ENCODE data around the gene KBTBD6. TPM values are rescaled to one million over a fixed set of nuclear protein-coding genes. Genes with fewer than 3 reads are reported as not detected.
A peak's percentile ranks its signal among the peaks of the same experiment; 100 is the strongest.
"Not testable (repeated sequence)": the region's sequence is repeated elsewhere in the genome, so short reads cannot be mapped to it uniquely, and the experiment has no call there.

Gene KBTBD6
- total and polyA plus RNA-seq, 10 of the 15 experiments (the other 5 are each of a cell fraction or from before 2014, with no cell fraction given), result 1.9 to 5.3 (median 3.8) TPM

- no peak overlapping the region for H2AFZ ChIP-seq (ENCODE audit: control insufficient read depth, low read depth, low read length)
- CTCF ChIA-PET, result interaction anchor here (0.6 kb wide), 1 partner anchor 117 kb away, joined by 3 read pairs; no protein-coding TSS in a partner anchor
- TF ChIP-seq POLR2AphosphoS5 (IDR thresholded peaks at IDR 0.05; ENCODE audit: low read length), result no peak
- no peak for TF ChIP-seq EZH2 (IDR thresholded peaks at IDR 0.05; ENCODE audit: borderline replicate concordance, control insufficient read depth, low read depth, low read length)
- no peaks in the 10 kb centered on the region for H3K9me3 ChIP-seq (replicated peaks; ENCODE audit: control insufficient read depth, insufficient read depth, low read length)
- 84% methylated on average over 6 of the region's 6 CpGs for WGBS (ENCODE audit: insufficient coverage, insufficient replicate concordance, low lambda C conversion rate, missing lambda C conversion rate)
- FAIRE-seq (no peak), ATAC-seq (no peak), DNase-seq (ENCODE audit: low read depth, low spot score) (no peak)
- peaks cover 35% of the 10 kb centered on the region for H3K79me2 ChIP-seq (ENCODE audit: control insufficient read depth, insufficient read depth, low read length)
- no peak overlapping the region for H3K9ac ChIP-seq (ENCODE audit: control insufficient read depth, insufficient read depth, low read length)
- in situ Hi-C loops (cut with MboI), result loop anchor here (5.0 kb wide), 1 partner anchor 58 kb away; the partner anchor contains the start of gene KBTBD7
- H3K4me2 ChIP-seq (ENCODE audit: control insufficient read depth, insufficient read depth), result peak overlapping the region; percentile 83
- H3K36me3 ChIP-seq (ENCODE audit: control insufficient read depth in 2 of 2, insufficient read depth in 2 of 2, low read length in 1 of 2), result no peaks in the 10 kb centered on the region
- peaks cover 11% of the 10 kb centered on the region for H3K4me1 ChIP-seq (ENCODE audit: control insufficient read depth, insufficient read depth, low read length)
- H4K20me1 ChIP-seq (ENCODE audit: control insufficient read depth, insufficient read depth), result no peaks in the 10 kb centered on the region
- RAD21 ChIA-PET (ENCODE audit: unreplicated experiment), result no interaction called here
- H3K4me3 ChIP-seq, result no peak overlapping the region
- SMC1A ChIA-PET (ENCODE audit: uncharacterized antibody, unreplicated experiment), result no interaction called here
- BruUV-seq (replicated peaks), result no TSS peak
- intact Hi-C loops (cut with micrococcal nuclease; ENCODE audit: unreplicated experiment), result loop anchor here (2.0 to 10.0 kb wide), 3 partner anchors 73 to 178 kb away; partner anchors contain the start of genes NAA16 and WBP4
- H3K27ac ChIP-seq (ENCODE audit: control insufficient read depth, insufficient read depth), result no peak overlapping the region
- no peaks in the 10 kb centered on the region for H3K27me3 ChIP-seq (replicated peaks in 1 of 2; ENCODE audit: control insufficient read depth in 2 of 2, insufficient read depth in 2 of 2, low read length in 1 of 2)
- POLR2A ChIA-PET, result no interaction called here
These were observed 1.3 kb upstream of the KBTBD6 start for GRCh38 chr13:41133951-41134350.

GRCh38 chr13:41131660-41132511 lies 716 bp downstream of the KBTBD6 start:
- DNase-seq (ENCODE audit: low read depth, low spot score); H3K9me3 ChIP-seq (replicated peaks; ENCODE audit: control insufficient read depth, insufficient read depth, low read length); H3K4me1 ChIP-seq (ENCODE audit: control insufficient read depth, insufficient read depth, low read length); H4K20me1 ChIP-seq (ENCODE audit: control insufficient read depth, insufficient read depth); H3K36me3 ChIP-seq (ENCODE audit: control insufficient read depth in 2 of 2, insufficient read depth in 2 of 2, low read length in 1 of 2); FAIRE-seq; RAD21 ChIA-PET (ENCODE audit: unreplicated experiment); H3K27me3 ChIP-seq (replicated peaks in 1 of 2; ENCODE audit: control insufficient read depth in 2 of 2, insufficient read depth in 2 of 2, low read length in 1 of 2): not testable (repeated sequence)
- WGBS (ENCODE audit: insufficient coverage, insufficient replicate concordance, low lambda C conversion rate, missing lambda C conversion rate), result 46% methylated on average over 46 of the region's 48 CpGs
- peak overlapping the region; percentile 74 for H3K4me3 ChIP-seq
- H3K79me2 ChIP-seq (ENCODE audit: control insufficient read depth, insufficient read depth, low read length), result peaks cover 37% of the 10 kb centered on the region
- peak overlapping the region; percentile 62 for H3K27ac ChIP-seq (ENCODE audit: control insufficient read depth, insufficient read depth)
- peak overlapping the region; percentile 94 for H2AFZ ChIP-seq (ENCODE audit: control insufficient read depth, low read depth, low read length)
- BruUV-seq (replicated peaks), result TSS peak; percentile 76
- peak overlapping the region; percentile 63 for H3K9ac ChIP-seq (ENCODE audit: control insufficient read depth, insufficient read depth, low read length)
- 0 out of 2 replicates have a peak, but pooled peaks have one; percentile 8 for TF ChIP-seq DPF2 (IDR thresholded peaks at IDR 0.05)
- TF ChIP-seq, protein P1, sequence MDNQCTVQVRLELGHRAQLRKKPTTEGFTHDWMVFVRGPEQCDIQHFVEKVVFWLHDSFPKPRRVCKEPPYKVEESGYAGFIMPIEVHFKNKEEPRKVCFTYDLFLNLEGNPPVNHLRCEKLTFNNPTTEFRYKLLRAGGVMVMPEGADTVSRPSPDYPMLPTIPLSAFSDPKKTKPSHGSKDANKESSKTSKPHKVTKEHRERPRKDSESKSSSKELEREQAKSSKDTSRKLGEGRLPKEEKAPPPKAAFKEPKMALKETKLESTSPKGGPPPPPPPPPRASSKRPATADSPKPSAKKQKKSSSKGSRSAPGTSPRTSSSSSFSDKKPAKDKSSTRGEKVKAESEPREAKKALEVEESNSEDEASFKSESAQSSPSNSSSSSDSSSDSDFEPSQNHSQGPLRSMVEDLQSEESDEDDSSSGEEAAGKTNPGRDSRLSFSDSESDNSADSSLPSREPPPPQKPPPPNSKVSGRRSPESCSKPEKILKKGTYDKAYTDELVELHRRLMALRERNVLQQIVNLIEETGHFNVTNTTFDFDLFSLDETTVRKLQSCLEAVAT (IDR thresholded peaks at IDR 0.05), result peak; percentile 75
- TF ChIP-seq, protein P2, sequence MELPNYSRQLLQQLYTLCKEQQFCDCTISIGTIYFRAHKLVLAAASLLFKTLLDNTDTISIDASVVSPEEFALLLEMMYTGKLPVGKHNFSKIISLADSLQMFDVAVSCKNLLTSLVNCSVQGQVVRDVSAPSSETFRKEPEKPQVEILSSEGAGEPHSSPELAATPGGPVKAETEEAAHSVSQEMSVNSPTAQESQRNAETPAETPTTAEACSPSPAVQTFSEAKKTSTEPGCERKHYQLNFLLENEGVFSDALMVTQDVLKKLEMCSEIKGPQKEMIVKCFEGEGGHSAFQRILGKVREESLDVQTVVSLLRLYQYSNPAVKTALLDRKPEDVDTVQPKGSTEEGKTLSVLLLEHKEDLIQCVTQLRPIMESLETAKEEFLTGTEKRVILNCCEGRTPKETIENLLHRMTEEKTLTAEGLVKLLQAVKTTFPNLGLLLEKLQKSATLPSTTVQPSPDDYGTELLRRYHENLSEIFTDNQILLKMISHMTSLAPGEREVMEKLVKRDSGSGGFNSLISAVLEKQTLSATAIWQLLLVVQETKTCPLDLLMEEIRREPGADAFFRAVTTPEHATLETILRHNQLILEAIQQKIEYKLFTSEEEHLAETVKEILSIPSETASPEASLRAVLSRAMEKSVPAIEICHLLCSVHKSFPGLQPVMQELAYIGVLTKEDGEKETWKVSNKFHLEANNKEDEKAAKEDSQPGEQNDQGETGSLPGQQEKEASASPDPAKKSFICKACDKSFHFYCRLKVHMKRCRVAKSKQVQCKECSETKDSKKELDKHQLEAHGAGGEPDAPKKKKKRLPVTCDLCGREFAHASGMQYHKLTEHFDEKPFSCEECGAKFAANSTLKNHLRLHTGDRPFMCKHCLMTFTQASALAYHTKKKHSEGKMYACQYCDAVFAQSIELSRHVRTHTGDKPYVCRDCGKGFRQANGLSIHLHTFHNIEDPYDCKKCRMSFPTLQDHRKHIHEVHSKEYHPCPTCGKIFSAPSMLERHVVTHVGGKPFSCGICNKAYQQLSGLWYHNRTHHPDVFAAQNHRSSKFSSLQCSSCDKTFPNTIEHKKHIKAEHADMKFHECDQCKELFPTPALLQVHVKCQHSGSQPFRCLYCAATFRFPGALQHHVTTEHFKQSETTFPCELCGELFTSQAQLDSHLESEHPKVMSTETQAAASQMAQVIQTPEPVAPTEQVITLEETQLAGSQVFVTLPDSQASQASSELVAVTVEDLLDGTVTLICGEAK (IDR thresholded peaks at IDR 0.05; ENCODE audit: borderline replicate concordance), result peak; percentile 15; the same call in 1 of the 2 replicates
- POLR2A ChIA-PET, result interaction anchor here (1.0 kb wide), 1 partner anchor 68 kb away, joined by 3 read pairs; no protein-coding TSS in a partner anchor
- CTCF ChIA-PET, result interaction anchor here (0.5 kb wide), 1 partner anchor 139 kb away, joined by 3 read pairs; no protein-coding TSS in a partner anchor
- intact Hi-C loops (cut with micrococcal nuclease; ENCODE audit: unreplicated experiment), result loop anchor here (1.0 to 10.0 kb wide), 4 partner anchors 62 to 180 kb away; partner anchors contain the start of genes KBTBD7, NAA16 and WBP4
- peak; percentile 40 for ATAC-seq
- in situ Hi-C loops (cut with MboI), result loop anchor here (5.0 kb wide), 1 partner anchor 60 kb away; the partner anchor contains the start of gene KBTBD7
- H3K4me2 ChIP-seq (ENCODE audit: control insufficient read depth, insufficient read depth), result peak overlapping the region; percentile 72
- SMC1A ChIA-PET (ENCODE audit: uncharacterized antibody, unreplicated experiment), result interaction anchor here (1.0 kb wide), 1 partner anchor 65 kb away, joined by 3 read pairs; no protein-coding TSS in a partner anchor

Measured in GM12878 (cell line).